MM.1S (cell line): ENCODE results near the gene KIF17.

Experiments used
- EZH2 ChIP-seq: fragments of 300-600 bp; sonication (generic); optimal IDR thresholded peaks from 2 replicates; pipeline ENCODE3; 2017; ENCODE audit warnings: low read depth, mild to moderate bottlenecking, antibody characterized with exemption, low read length, mixed read lengths
- EZH2phosphoT487 ChIP-seq: fragments of 300-600 bp; sonication (generic); IDR thresholded peaks from 2 replicates; pipeline ENCODE4 v1.6.1; 2018; ENCODE audit warnings: antibody characterized with exemption, low read length
- TF ChIP-seq, protein P1 (sequence below): fragments of 300-600 bp; sonication (generic); IDR thresholded peaks from 2 replicates; pipeline ENCODE4 v1.5.1; 2016; ENCODE audit warnings: antibody characterized with exemption, low read length, mixed read lengths

DNA sequence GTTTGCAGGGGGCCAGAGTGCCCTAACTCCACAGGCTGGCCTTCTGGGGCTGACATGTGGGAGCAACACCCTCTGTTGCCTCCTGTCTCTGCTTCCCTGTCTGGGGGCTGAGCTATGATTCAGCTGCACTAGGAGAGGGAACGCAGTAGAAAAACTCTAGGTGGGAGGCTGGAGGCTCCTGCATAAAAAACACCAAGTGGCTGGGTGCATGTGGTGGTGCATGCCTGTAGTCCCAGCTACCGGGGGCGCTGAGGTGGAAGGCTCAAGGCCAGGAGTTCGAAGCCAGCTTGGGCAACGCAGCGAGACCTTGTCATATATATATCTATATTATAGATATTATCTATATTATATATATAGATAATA lies 5.6 kb downstream of the KIF17 start:
- TF ChIP-seq, protein P1, sequence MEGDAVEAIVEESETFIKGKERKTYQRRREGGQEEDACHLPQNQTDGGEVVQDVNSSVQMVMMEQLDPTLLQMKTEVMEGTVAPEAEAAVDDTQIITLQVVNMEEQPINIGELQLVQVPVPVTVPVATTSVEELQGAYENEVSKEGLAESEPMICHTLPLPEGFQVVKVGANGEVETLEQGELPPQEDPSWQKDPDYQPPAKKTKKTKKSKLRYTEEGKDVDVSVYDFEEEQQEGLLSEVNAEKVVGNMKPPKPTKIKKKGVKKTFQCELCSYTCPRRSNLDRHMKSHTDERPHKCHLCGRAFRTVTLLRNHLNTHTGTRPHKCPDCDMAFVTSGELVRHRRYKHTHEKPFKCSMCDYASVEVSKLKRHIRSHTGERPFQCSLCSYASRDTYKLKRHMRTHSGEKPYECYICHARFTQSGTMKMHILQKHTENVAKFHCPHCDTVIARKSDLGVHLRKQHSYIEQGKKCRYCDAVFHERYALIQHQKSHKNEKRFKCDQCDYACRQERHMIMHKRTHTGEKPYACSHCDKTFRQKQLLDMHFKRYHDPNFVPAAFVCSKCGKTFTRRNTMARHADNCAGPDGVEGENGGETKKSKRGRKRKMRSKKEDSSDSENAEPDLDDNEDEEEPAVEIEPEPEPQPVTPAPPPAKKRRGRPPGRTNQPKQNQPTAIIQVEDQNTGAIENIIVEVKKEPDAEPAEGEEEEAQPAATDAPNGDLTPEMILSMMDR: no peak
- no peak for TF ChIP-seq EZH2
- no peak for TF ChIP-seq EZH2phosphoT487
